NCI-H460 (cell line): ENCODE data around the gene TSFM. TPM values are rescaled to one million over a fixed set of nuclear protein-coding genes. Genes with fewer than 3 reads are reported as not detected.

ENCODE experiments used
- DNase-seq: peaks from one replicate; pipeline ENCODE4 v3.0.0-alpha.2; 2016; ENCODE audit warnings: low read depth; ENCODE audit errors: extremely low read depth
- small RNA-seq, 2 experiments: library from RNA; depleted of rRNA; stranded (forward); fragments of <200 nt; gene quantifications; one replicate each; pipeline ENCODE3, GENCODE V24; 2014
- total RNA-seq: library from RNA; depleted of rRNA; stranded (reverse); fragments of >200 nt; shearing (Covaris generic); gene quantifications from 2 replicates; pipeline ENCODE4 v1.2.3, GENCODE V29; 2014; rRNA removed

The TSFM gene
- total RNA-seq, 1 experiment from 2014 or later: 53.8 TPM

- DNase-seq: no peak
Measured at GRCh38 chr12:57846285-57846576, 63.6 kb downstream of the TSFM start.

- peak; percentile 98 for DNase-seq
Measured at GRCh38 chr12:57846577-57847319, 64.2 kb downstream of the TSFM start, which contains the start of gene CTDSP2. Gene CTDSP2 (minus strand): TSS chr12:57846729. CDS start chr12:57846435, 294 bp downstream.

Small RNA genes within 50 kb of the gene (small RNA-seq; reads per million reads assigned to genes)
- gene MIR26A2: 0.02 to 1.3 reads per million in 2 experiments
- gene RNU6-1083P: 0 reads per million in 2 experiments

Other genes starting within 250 kb of the TSFM start
- 72.8 and 76.1 TPM in 2 replicates for gene DCTN2, start 235.6 kb upstream of the TSFM start, total RNA-seq
- 0.07 and 0.09 TPM in 2 replicates for gene KIF5A, start 232.7 kb upstream of the TSFM start, total RNA-seq
- gene PIP4K2C, start 191.6 kb upstream of the TSFM start, total RNA-seq: 34.6 and 39.8 TPM in 2 replicates
- gene DTX3, start 178.0 kb upstream of the TSFM start, total RNA-seq: 22.0 and 27.4 TPM in 2 replicates
- 9.2 and 13.1 TPM in 2 replicates for gene ARHGEF25, start 171.4 kb upstream of the TSFM start, total RNA-seq
- gene B4GALNT1, start 149.6 kb upstream of the TSFM start, total RNA-seq: 43.1 and 46.4 TPM in 2 replicates
- 214 and 232 TPM in 2 replicates for gene OS9, start 88.7 kb upstream of the TSFM start, total RNA-seq
- 0.06 TPM in 1 of 2 replicates, not detected in the other for gene AGAP2, start 44.0 kb upstream of the TSFM start, total RNA-seq
- gene TSPAN31, start 37.7 kb upstream of the TSFM start, total RNA-seq: 44.4 and 49.9 TPM in 2 replicates
- gene CDK4, start 30.5 kb upstream of the TSFM start, total RNA-seq: 115 and 116 TPM in 2 replicates
- gene MARCHF9, start 27.7 kb upstream of the TSFM start, total RNA-seq: 3.6 and 3.8 TPM in 2 replicates
- gene CYP27B1, start 15.7 kb upstream of the TSFM start, total RNA-seq: 5.1 and 5.4 TPM in 2 replicates
- gene METTL1, start 10.7 kb upstream of the TSFM start, total RNA-seq: 14.2 and 23.3 TPM in 2 replicates
- gene EEF1AKMT3, start 10.2 kb upstream of the TSFM start, total RNA-seq: 5.9 and 6.8 TPM in 2 replicates
- gene AVIL, start 35.9 kb downstream of the TSFM start, total RNA-seq: 0.67 and 0.72 TPM in 2 replicates
- 38.2 and 43.6 TPM in 2 replicates for gene CTDSP2, start 63.9 kb downstream of the TSFM start, total RNA-seq
- 15.2 and 19.1 TPM in 2 replicates for gene ATP23, start 158.8 kb downstream of the TSFM start, total RNA-seq